Stimulated activated CD4-positive, alpha-beta T cell treated with anti-CD3 and anti-CD28 coated beads, Interleukin-1b, Interleukin-23, amount 100 ng/mL, for 24 hours (primary cell): ENCODE data around the gene MTFMT.

Experiments
- DNase-seq, 4 experiments: peaks; one replicate each; pipeline ENCODE4 v3.0.0-alpha.2; 2020; ENCODE audit warnings: low read depth in 4 of 4, low spot score in 1 of 4

The MTFMT gene

DNA sequence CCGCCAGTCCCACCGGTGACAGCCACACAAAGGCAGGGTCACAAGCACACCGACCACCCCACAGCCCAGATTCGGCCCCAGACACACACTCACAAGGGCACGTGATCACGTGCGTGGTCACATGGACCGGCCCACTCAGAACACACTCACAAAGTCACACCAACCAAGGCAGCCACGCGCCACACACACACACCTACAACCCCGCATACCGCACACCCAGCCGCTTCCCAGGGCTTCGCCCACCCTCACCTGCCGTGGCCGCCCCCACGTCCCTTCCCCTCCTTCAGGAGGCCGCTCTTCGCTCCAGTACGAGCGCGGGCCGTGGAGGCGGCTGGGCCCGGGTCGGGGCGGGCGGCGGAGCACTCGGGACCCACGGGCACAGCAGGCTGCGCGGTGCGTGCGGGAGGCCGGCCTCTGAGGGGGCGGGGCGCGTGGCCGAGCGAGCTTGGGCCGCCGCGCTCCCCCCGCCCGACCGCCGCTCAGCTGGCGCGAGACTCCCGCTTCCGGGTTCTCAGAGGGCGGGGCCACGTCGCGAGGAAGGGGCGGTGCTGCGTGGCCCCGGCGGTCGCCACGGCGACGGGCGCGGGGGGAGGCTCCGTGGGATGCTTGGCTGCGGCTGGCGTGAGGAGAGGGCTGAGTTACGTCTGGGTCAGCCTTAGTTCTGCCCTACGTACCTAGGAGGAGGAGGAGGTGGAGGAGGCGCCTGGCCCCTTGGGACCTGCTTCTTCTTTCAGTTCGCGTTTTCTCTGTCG lies 39.8 kb downstream of the MTFMT start, which contains the start of gene SPG21:
SPG21 (minus strand) TSS at position 499 of the 752 bp plus-strand sequence. CDS start 6,345 bp downstream, outside the sequence.
- peak; percentile 80 to 88 (median 87) for DNase-seq

DNA sequence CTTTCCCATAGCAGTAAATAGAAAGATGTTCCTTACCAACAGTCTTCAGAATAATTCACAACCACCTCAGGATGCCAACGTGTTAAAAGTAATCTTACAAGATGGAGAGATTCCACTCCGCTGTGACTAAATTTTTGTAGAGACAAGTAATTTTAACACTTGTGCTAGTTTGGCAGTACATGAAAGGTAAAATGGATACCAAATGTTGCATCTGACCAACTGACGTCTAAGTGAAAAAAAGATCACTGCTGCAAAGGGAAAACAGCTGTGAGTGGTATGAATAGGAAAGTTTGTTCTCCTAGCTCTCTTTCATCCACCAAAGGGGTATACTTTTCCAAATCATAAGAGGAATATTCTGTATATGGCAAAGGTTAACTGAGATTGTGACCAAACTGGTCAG lies 42.3 kb downstream of the MTFMT start:
- DNase-seq, result no peak

DNA sequence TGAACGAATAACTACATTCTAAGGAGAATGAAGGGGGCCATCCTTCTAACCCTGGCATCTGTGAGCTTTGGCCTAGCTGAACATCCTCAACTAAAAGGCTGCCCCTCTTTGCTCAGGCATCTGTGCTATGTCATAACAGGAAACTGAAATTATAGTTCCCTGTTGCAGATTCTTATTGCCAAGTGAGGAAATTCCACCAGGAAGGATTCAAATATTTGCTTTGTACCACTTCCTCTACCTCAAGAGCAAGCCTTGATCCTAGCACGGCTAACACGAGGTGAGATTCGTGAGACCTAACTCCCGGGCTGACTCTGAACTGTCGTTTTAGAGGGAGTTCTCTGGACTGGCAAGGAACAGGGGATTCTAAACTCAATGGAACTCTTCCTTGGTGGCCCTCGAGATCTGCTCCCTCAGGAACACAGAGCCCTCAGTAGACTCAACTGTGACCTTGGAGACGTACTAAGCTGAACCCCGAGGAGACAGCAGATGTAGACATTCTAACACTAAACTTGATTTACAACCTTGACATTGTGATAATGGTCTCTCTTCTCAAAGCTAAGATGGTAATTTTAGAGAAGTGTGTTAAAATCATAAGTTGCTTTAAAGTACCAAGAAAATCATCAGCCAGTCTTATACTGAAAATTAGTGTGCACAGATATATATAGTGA lies 43.9 kb downstream of the MTFMT start:
- DNase-seq, result no peak

GRCh38 chr15:64982472-64982871 lies 47.0 kb downstream of the MTFMT start:
- no peak for DNase-seq

GRCh38 chr15:64981812-64982431 lies 47.5 kb downstream of the MTFMT start:
- DNase-seq, result no peak

GRCh38 chr15:64979252-64979710 lies 50.2 kb downstream of the MTFMT start:
- DNase-seq, result no peak

DNA sequence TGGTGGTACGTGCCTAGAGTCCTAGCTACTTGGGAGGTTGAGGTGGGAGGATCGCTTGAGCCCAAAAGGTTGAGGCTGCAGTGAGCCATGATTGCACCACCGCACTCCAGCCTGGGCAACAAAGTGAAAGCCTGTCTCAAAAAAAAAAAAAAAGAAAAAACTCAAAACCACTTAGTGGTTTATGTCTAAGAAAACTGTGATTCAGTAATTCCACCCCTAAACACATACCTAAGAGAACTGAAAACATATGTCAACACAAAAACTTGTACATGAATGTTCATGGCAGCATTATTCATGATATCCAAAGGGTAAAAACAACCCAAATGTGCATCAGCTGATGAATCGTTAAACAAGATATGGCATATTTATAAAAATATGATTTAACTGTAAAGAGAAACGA lies 54.0 kb downstream of the MTFMT start:
- DNase-seq, result no peak

DNA sequence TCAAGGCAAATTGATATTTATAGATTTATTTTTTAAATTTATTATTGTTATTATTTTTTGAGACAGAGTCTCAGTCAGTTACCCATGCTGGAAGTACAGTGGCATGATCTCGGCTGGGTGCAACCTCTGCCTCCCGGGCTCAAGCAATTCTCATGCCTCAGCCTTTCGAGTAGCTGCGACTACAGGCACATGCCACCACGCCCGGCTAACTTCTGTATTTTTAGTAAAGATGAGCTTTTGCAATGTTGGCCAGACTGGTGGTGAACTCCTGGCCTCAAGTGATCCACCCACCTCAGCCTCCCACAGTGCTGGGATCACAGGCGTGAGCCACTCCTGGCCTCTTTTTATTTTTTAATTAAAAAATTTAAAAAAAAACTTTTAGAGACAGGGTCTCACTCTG lies 58.7 kb downstream of the MTFMT start:
- no peak for DNase-seq

DNA sequence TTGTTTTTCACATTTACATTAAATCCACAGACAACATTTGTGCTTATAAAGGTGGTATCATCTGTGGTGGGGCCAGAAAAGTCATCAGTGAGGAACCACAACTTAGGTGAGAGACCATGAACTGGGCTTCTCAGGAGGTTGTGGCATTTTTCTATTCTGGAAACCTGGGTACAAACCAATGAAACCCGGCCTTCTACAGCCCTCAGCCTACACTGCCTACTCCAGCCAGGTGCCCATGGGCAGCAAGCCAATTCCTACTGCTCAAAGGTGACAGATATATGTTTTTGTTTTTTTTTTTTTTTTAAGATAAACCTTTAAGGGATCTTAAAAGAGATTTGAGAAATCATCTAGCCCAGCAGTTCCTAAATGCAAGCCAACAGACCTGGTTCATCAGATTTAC lies 60.0 kb downstream of the MTFMT start:
- no peak for DNase-seq

GRCh38 chr15:64961013-64961412 lies 68.4 kb downstream of the MTFMT start:
- DNase-seq, result no peak

GRCh38 chr15:64960153-64960552 lies 69.3 kb downstream of the MTFMT start:
- DNase-seq, result no peak

GRCh38 chr15:64959128-64959527 lies 70.3 kb downstream of the MTFMT start:
- no peak for DNase-seq

GRCh38 chr15:64954395-64954794 lies 75.0 kb downstream of the MTFMT start:
- DNase-seq, result no peak

DNA sequence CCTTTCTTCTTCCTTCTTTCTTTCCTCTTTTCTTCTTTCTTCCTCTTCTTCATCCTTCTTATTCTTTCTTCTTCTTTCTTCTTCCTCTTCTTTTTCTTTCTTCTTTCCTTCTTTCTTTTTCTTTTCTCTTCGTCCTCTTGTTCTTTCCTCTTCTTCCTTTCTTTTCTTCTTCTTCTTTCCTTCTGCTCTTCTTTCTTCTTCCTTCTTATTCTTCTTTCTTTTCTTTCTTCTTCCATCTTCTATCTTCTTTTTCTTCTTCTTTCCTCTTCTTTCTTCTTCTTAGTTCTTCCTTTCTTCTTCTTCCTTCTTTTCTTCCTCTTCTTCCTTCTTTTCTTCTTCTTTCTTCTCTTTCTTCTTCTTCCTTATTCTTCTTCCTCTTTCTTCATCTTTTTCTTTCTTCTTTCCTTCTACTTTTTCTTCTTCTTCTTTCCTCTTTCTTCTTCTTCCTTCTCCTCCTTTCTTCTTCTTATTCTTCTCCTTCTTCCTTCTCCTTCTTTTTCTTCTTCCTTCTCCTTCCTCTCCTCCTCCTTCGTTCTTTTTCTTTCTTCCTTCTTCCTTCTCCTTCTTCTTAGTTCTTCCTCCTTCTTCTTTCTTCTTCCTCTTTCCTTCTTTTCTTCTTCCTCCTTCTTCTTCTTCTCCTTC lies 77.5 kb downstream of the MTFMT start:
- no peak for DNase-seq
